Measurements from ENCODE around the gene ENGASE.
A peak's percentile ranks its signal among the peaks of the same experiment; 100 is the strongest.

ENGASE gene

GRCh38 chr17:79081571-79082276 lies 7.1 kb downstream of the ENGASE start:
- DNase-seq: no peak

- peak; percentile 55 for DNase-seq
Observed at GRCh38 chr17:79082311-79083190, 7.9 kb downstream of the ENGASE start.

GRCh38 chr17:79083191-79083971 lies 8.8 kb downstream of the ENGASE start:
- no peak for DNase-seq

GRCh38 chr17:79084291-79085153 lies 9.9 kb downstream of the ENGASE start:
- no peak for DNase-seq

GRCh38 chr17:79085154-79085920 lies 10.7 kb downstream of the ENGASE start:
- DNase-seq: no peak

- no peak for DNase-seq
Observed at GRCh38 chr17:79085921-79086551, 11.4 kb downstream of the ENGASE start.

- DNase-seq: no peak
Observed at GRCh38 chr17:79086609-79087427, 12.2 kb downstream of the ENGASE start.

- DNase-seq: peak; percentile 75
Observed at GRCh38 chr17:79087428-79088143, 13.0 kb downstream of the ENGASE start.

- no peak for DNase-seq
Observed at GRCh38 chr17:79088247-79088996, 13.8 kb downstream of the ENGASE start.

GRCh38 chr17:79088997-79089328 lies 14.3 kb downstream of the ENGASE start:
- no peak for DNase-seq

GRCh38 chr17:79089720-79090442 lies 15.3 kb downstream of the ENGASE start:
- no peak for DNase-seq

- no peak for DNase-seq
Observed at GRCh38 chr17:79090443-79091225, 16.0 kb downstream of the ENGASE start.

- no peak for DNase-seq
Observed at GRCh38 chr17:79091226-79091670, 16.6 kb downstream of the ENGASE start.

- no peak for DNase-seq
Observed at GRCh38 chr17:79092567-79092966, 17.9 kb downstream of the ENGASE start.

GRCh38 chr17:79093270-79093669 lies 18.6 kb downstream of the ENGASE start:
- DNase-seq: no peak

GRCh38 chr17:79094261-79094660 lies 19.6 kb downstream of the ENGASE start:
- no peak for DNase-seq

Data from OCI-M1 (cell line).